Esophagus squamous epithelium (tissue), 5 donors: ENCODE results near the gene COASY. TPM values are rescaled to one million over a fixed set of nuclear protein-coding genes. Genes with fewer than 3 reads are reported as not detected.

ENCODE experiments used
- DNase-seq: peaks from one replicate; lab custom pipeline; 2025; lab: John Stamatoyannopoulos, UW
- H3K27ac ChIP-seq, 4 donors: fragments of 200-600 bp; sonication (generic); one replicate each; pipeline ENCODE4 v1.5.1; 2016 to 2019; ENCODE audit warnings: mild to moderate bottlenecking in 1 of 4
- H3K27me3 ChIP-seq, 4 donors: fragments of 200-600 bp; sonication (generic); 1 replicate in 3 of 4; 2 replicates in 1 of 4; pipeline versions ENCODE4 v1.5.1 to v1.6.0; 2017 to 2021; ENCODE audit warnings: antibody characterized with exemption in 1 of 4
- H3K36me3 ChIP-seq, 3 donors: fragments of 200-600 bp; sonication (generic); one replicate each; pipeline ENCODE4 v1.5.1; 2016 to 2019
- H3K4me1 ChIP-seq, 3 donors: fragments of 200-600 bp; sonication (generic); one replicate each; pipeline ENCODE4 v1.5.1; 2017 to 2019
- H3K4me3 ChIP-seq, 4 donors: fragments of 200-600 bp; sonication (generic); 1 replicate in 3 of 4; 2 replicates in 1 of 4; pipeline ENCODE4 v1.5.1; 2016 to 2019; ENCODE audit warnings: mild to moderate bottlenecking in 2 of 4, moderate library complexity in 1 of 4
- H3K9me3 ChIP-seq, 3 donors: fragments of 200-600 bp; sonication (generic); one replicate each; pipeline ENCODE4 v1.5.1; 2016 to 2019
- CTCF ChIP-seq, 6 experiments: fragments of 450-650 bp in 4 of 6; fragments of 200-600 bp in 2 of 6; sonication (generic) in 2 of 6; IDR thresholded peaks; one replicate each; pipeline ENCODE4 v1.5.1; 2016 to 2019; ENCODE audit warnings: antibody characterized with exemption in 6 of 6, mild to moderate bottlenecking in 4 of 6, moderate library complexity in 4 of 6
- POLR2A ChIP-seq, 4 donors: fragments of 450-650 bp; IDR thresholded peaks; one replicate each; pipeline ENCODE4 v1.6.1; 2017; ENCODE audit warnings: antibody characterized with exemption in 4 of 4, mild to moderate bottlenecking in 4 of 4, moderate library complexity in 3 of 4
- whole genome bisulfite sequencing, 2 donors: methylation state at CpG; one replicate each; pipeline ENCODE4 v1.1.5; 2018; 5-methylcytosine and 5-hydroxymethylcytosine counted together
- intact Hi-C: fragments of 100-400 bp; cut with DNase I; formaldehyde crosslinking; loops from one replicate; pipeline ENCODE4 v1.15.0; 2022
- total RNA-seq, 4 donors: library from RNA; depleted of rRNA; stranded (reverse); fragments of >200 nt; gene quantifications; one replicate each; pipeline ENCODE4 v1.1.0, GENCODE V29; 2016
- donor health status: DM: yes; HTN: yes; CAD: no.

Gene COASY
- total RNA-seq, 4 donors from 2014 or later, result 34.1 to 52.2 (median 46.5) TPM

GRCh38 chr17:42522263-42522790 lies 39.6 kb upstream of the COASY start:
- Histone ChIP-seq H3K9me3 (no peaks in the 10 kb centered on the region), H3K4me1 (peaks cover 36 to 84% (median 64%) of the 10 kb centered on the region in 3 donors), H3K36me3 (peaks cover 0 to 25% (median 8%) of the 10 kb centered on the region in 3 donors), H3K27ac (peak overlapping the region; percentile 79 to 97 (median 91)), H3K27me3 (no peaks in the 10 kb centered on the region), H3K4me3 (no peak overlapping the region)
- DNase-seq, result no peak
- 87% methylated on average over 8 to 9 of the region's 9 CpGs for WGBS, 2 donors
- no peak for TF ChIP-seq POLR2A (IDR thresholded peaks at IDR 0.05)
- no peak for TF ChIP-seq CTCF (IDR thresholded peaks at IDR 0.05)
- intact Hi-C loops, result no loop called here

GRCh38 chr17:42522798-42523278 lies 39.1 kb upstream of the COASY start:
- Histone ChIP-seq H3K27me3 (no peaks in the 10 kb centered on the region), H3K4me1 (peaks cover 33 to 82% (median 59%) of the 10 kb centered on the region in 3 donors), H3K9me3 (no peaks in the 10 kb centered on the region), H3K36me3 (peaks cover 0 to 25% (median 8%) of the 10 kb centered on the region in 3 donors), H3K27ac (peak overlapping the region; percentile 79 to 97 (median 91)), H3K4me3 (no peak overlapping the region)
- WGBS, 2 donors, result 85 to 100% methylated on average over 4 of the region's 8 CpGs
- DNase-seq, result no peak
- intact Hi-C loops, result no loop called here
- TF ChIP-seq CTCF (IDR thresholded peaks at IDR 0.05) (no peak), POLR2A (IDR thresholded peaks at IDR 0.05) (no peak)

GRCh38 chr17:42525221-42525620 lies 36.7 kb upstream of the COASY start:
- Histone ChIP-seq H3K27me3 (no peaks in the 10 kb centered on the region), H3K4me3 (no peak overlapping the region), H3K4me1 (peaks cover 12 to 73% (median 51%) of the 10 kb centered on the region in 3 donors), H3K36me3 (peaks cover 0 to 25% (median 8%) of the 10 kb centered on the region in 3 donors), H3K9me3 (no peaks in the 10 kb centered on the region), H3K27ac (peak overlapping the region in 2 of 4 donors; percentile 1 to 87)
- 16 to 44% methylated on average over 2 of the region's 2 CpGs for WGBS, 2 donors
- DNase-seq, result no peak
- TF ChIP-seq CTCF (IDR thresholded peaks at IDR 0.05) (no peak), POLR2A (IDR thresholded peaks at IDR 0.05) (no peak)
- intact Hi-C loops, result no loop called here

GRCh38 chr17:42526031-42526444 lies 35.9 kb upstream of the COASY start:
- no peak overlapping the region for H3K4me3 ChIP-seq
- H3K36me3 ChIP-seq, result peaks cover 0 to 23% (median 8%) of the 10 kb centered on the region in 3 donors
- WGBS, 2 donors, result 35 to 38% methylated on average over 1 to 4 of the region's 6 CpGs
- no peaks in the 10 kb centered on the region for H3K27me3 ChIP-seq
- H3K9me3 ChIP-seq, result no peaks in the 10 kb centered on the region
- intact Hi-C loops, result no loop called here
- peaks cover 8 to 73% (median 51%) of the 10 kb centered on the region in 3 donors for H3K4me1 ChIP-seq
- DNase-seq, result no peak
- TF ChIP-seq POLR2A (IDR thresholded peaks at IDR 0.05) (no peak), CTCF (IDR thresholded peaks at IDR 0.05) (no peak)
- peak overlapping the region in 3 of 4 donors; percentile 1 to 35 (median 29) for H3K27ac ChIP-seq

- TF ChIP-seq CTCF (IDR thresholded peaks at IDR 0.05) (no peak), POLR2A (IDR thresholded peaks at IDR 0.05) (no peak)
- intact Hi-C loops, result no loop called here
- Histone ChIP-seq H3K9me3 (no peaks in the 10 kb centered on the region), H3K27me3 (no peaks in the 10 kb centered on the region), H3K36me3 (peaks cover 0 to 4% (median 0%) of the 10 kb centered on the region in 3 donors), H3K4me1 (peaks cover 14 to 70% (median 44%) of the 10 kb centered on the region in 3 donors), H3K4me3 (no peak overlapping the region), H3K27ac (no peak overlapping the region)
- 91 to 94% methylated on average over 6 of the region's 6 CpGs for WGBS, 2 donors
- DNase-seq, result no peak
Measured at GRCh38 chr17:42527932-42528331, 34.0 kb upstream of the COASY start.
